Activated naive CD4-positive, alpha-beta T cell treated with anti-CD3 and anti-CD28 coated beads, Interleukin-2, amount 50 U/mL, for 72 hours (primary cell): ENCODE measurements around the gene RASGRP3. TPM values are rescaled to one million over a fixed set of nuclear protein-coding genes. Genes with fewer than 3 reads are reported as not detected.
"Not testable (repeated sequence)": the region's sequence is repeated elsewhere in the genome, so short reads cannot be mapped to it uniquely, and the experiment has no call there.

Source experiments
- ATAC-seq, 2 donors: fragments of 150-1000 bp; cut with Tn5 transposase; 2 replicates each; pipeline ENCODE4 v1.10.0; 2021; ENCODE audit warnings: mild to moderate bottlenecking in 2 of 2, moderate library complexity in 2 of 2
- DNase-seq, 2 donors: peaks; one replicate each; pipeline ENCODE4 v3.0.0; 2021 to 2022; ENCODE audit warnings: low spot score in 2 of 2
- H3K27ac Mint-ChIP-seq, 2 donors: one replicate each; pipeline ENCODE4 v1.8.0; 2022; ENCODE audit warnings: mild to moderate bottlenecking in 2 of 2, mixed read lengths in 2 of 2
- H3K36me3 Mint-ChIP-seq, 2 donors: one replicate each; pipeline ENCODE4 v1.8.0; 2022; ENCODE audit warnings: mixed read lengths in 2 of 2
- H3K9me3 Mint-ChIP-seq, 2 donors: one replicate each; pipeline ENCODE4 v1.8.0; 2022; ENCODE audit warnings: mixed read lengths in 2 of 2
- total RNA-seq, 2 donors: library from RNA; stranded (reverse); gene quantifications; one replicate each; pipeline ENCODE4 v1.2.3, GENCODE V29; 2022

Gene RASGRP3
- total RNA-seq: 1 to 10 TPM; 2.5 to 2.8 TPM

- peak within 1 kb of the TSS; percentile 95 to 99 for H3K27ac Mint-ChIP-seq
- H3K9me3 Mint-ChIP-seq: no peaks in the 10 kb centered on the region
- peak; percentile 56 to 74 for DNase-seq
- ATAC-seq: peak; percentile 78
- peaks cover 0 to 6% of the 10 kb centered on the region in 2 donors for H3K36me3 Mint-ChIP-seq
These were observed at the start of gene RASGRP3 for GRCh38 chr2:33476131-33476792. Gene RASGRP3, plus strand, starts transcription at chr2:33476649. Its CDS starts 38,488 bp downstream, at chr2:33515137.

- H3K9me3 Mint-ChIP-seq: peaks cover 0 to 3% of the 10 kb centered on the region in 2 donors
- DNase-seq: no peak
- ATAC-seq: no peak
- H3K27ac Mint-ChIP-seq: no peak overlapping the region
- no peaks in the 10 kb centered on the region for H3K36me3 Mint-ChIP-seq
These were observed 49.7 kb upstream of the RASGRP3 start for GRCh38 chr2:33426666-33427231.

- Mint-ChIP-seq H3K36me3 (no peaks in the 10 kb centered on the region), H3K9me3 (peaks cover 0 to 3% of the 10 kb centered on the region in 2 donors), H3K27ac (no peak overlapping the region)
- ATAC-seq (no peak), DNase-seq (no peak)
These were observed 46.4 kb upstream of the RASGRP3 start for GRCh38 chr2:33430077-33430476.

- H3K36me3 Mint-ChIP-seq: no peaks in the 10 kb centered on the region
- peaks cover 0 to 3% of the 10 kb centered on the region in 2 donors for H3K9me3 Mint-ChIP-seq
- no peak for ATAC-seq
- no peak for DNase-seq
- no peak overlapping the region for H3K27ac Mint-ChIP-seq
These were observed 45.6 kb upstream of the RASGRP3 start for GRCh38 chr2:33430856-33431255.

- Mint-ChIP-seq H3K27ac (no peak overlapping the region), H3K36me3 (no peaks in the 10 kb centered on the region), H3K9me3 (peaks cover 0 to 3% of the 10 kb centered on the region in 2 donors)
- DNase-seq (no peak), ATAC-seq (no peak)
These were observed 43.6 kb upstream of the RASGRP3 start for GRCh38 chr2:33432871-33433270.

GRCh38 chr2:33433279-33434235 is 42.9 kb upstream of the RASGRP3 start:
- ATAC-seq (no peak), DNase-seq (no peak)
- H3K9me3 Mint-ChIP-seq: no peaks in the 10 kb centered on the region
- no peaks in the 10 kb centered on the region for H3K36me3 Mint-ChIP-seq
- H3K27ac Mint-ChIP-seq: no peak overlapping the region

- no peaks in the 10 kb centered on the region for H3K9me3 Mint-ChIP-seq
- ATAC-seq (no peak), DNase-seq (no peak)
- no peak overlapping the region for H3K27ac Mint-ChIP-seq
- no peaks in the 10 kb centered on the region for H3K36me3 Mint-ChIP-seq
These were observed 40.9 kb upstream of the RASGRP3 start for GRCh38 chr2:33435518-33435917.

GRCh38 chr2:33436083-33436482 is 40.4 kb upstream of the RASGRP3 start:
- H3K9me3 Mint-ChIP-seq: no peaks in the 10 kb centered on the region
- H3K27ac Mint-ChIP-seq: no peak overlapping the region
- ATAC-seq (no peak), DNase-seq (no peak)
- no peaks in the 10 kb centered on the region for H3K36me3 Mint-ChIP-seq

GRCh38 chr2:33437297-33437696 is 39.2 kb upstream of the RASGRP3 start:
- no peak for ATAC-seq
- Mint-ChIP-seq H3K9me3 (no peaks in the 10 kb centered on the region), H3K36me3 (no peaks in the 10 kb centered on the region), H3K27ac (no peak overlapping the region)
- no peak for DNase-seq

GRCh38 chr2:33437815-33438214 is 38.6 kb upstream of the RASGRP3 start:
- no peak overlapping the region for H3K27ac Mint-ChIP-seq

GRCh38 chr2:33441235-33441810 is 35.1 kb upstream of the RASGRP3 start:
- Mint-ChIP-seq H3K36me3 (no peaks in the 10 kb centered on the region), H3K9me3 (no peaks in the 10 kb centered on the region), H3K27ac (no peak overlapping the region)
- ATAC-seq: no peak
- DNase-seq: no peak

More at GRCh38 chr2:33437815-33438214, 38.6 kb upstream of the RASGRP3 start:
- Mint-ChIP-seq H3K9me3 (no peaks in the 10 kb centered on the region), H3K36me3 (no peaks in the 10 kb centered on the region)
- DNase-seq: no peak
- ATAC-seq: no peak

GRCh38 chr2:33442052-33442451 is 34.4 kb upstream of the RASGRP3 start:
- DNase-seq, ATAC-seq, H3K36me3 Mint-ChIP-seq, H3K27ac Mint-ChIP-seq, H3K9me3 Mint-ChIP-seq: not testable (repeated sequence)

- Mint-ChIP-seq H3K9me3 (no peaks in the 10 kb centered on the region), H3K27ac (no peak overlapping the region), H3K36me3 (no peaks in the 10 kb centered on the region)
- ATAC-seq: no peak
- no peak for DNase-seq
These were observed 33.8 kb upstream of the RASGRP3 start for GRCh38 chr2:33442528-33443079.

- H3K36me3 Mint-ChIP-seq: no peaks in the 10 kb centered on the region
- DNase-seq: no peak
- no peak overlapping the region for H3K27ac Mint-ChIP-seq
- no peaks in the 10 kb centered on the region for H3K9me3 Mint-ChIP-seq
- no peak for ATAC-seq
These were observed 33.1 kb upstream of the RASGRP3 start for GRCh38 chr2:33443274-33443829.

- DNase-seq: no peak
- Mint-ChIP-seq H3K9me3 (no peaks in the 10 kb centered on the region), H3K27ac (no peak overlapping the region), H3K36me3 (no peaks in the 10 kb centered on the region)
- no peak for ATAC-seq
These were observed 31.5 kb upstream of the RASGRP3 start for GRCh38 chr2:33444967-33445366.

- ATAC-seq: no peak
- H3K36me3 Mint-ChIP-seq: peaks cover 0 to 19% of the 10 kb centered on the region in 2 donors
- no peak overlapping the region for H3K27ac Mint-ChIP-seq
- peaks cover 6 to 18% of the 10 kb centered on the region in 2 donors for H3K9me3 Mint-ChIP-seq
- DNase-seq: no peak
These were observed 28.1 kb upstream of the RASGRP3 start for GRCh38 chr2:33448220-33448899.
